Measurements from ENCODE around the gene PTPRG.

The PTPRG gene

DNA sequence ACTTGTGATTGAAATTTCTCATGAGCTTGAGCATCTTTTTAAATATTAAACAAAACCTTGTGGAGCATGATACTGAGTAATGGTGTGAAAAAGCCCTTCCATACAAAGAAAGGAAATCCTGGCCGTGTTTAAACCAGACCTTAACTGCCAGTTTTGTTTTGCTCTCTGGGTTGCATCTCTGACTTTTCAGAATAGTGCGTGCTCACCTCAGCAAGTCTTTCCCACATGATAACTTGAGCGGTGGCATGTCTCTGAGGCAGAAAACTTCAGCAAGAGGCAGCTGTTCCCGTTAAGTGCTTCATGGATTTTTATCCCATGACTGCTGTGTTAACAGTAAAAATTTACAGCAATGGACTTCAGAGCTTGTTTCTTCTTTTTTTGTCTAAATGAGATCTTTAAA is 418.7 kb downstream of the PTPRG start:
- no peak for DNase-seq (ENCODE audit: low read depth)
- TF ChIP-seq CTCF (IDR thresholded peaks at IDR 0.05; ENCODE audit: insufficient read depth, low read depth, low read length, missing control alignments), result no peak
- H3K4me3 ChIP-seq (ENCODE audit: low read depth, low read length), result no peak overlapping the region

DNA sequence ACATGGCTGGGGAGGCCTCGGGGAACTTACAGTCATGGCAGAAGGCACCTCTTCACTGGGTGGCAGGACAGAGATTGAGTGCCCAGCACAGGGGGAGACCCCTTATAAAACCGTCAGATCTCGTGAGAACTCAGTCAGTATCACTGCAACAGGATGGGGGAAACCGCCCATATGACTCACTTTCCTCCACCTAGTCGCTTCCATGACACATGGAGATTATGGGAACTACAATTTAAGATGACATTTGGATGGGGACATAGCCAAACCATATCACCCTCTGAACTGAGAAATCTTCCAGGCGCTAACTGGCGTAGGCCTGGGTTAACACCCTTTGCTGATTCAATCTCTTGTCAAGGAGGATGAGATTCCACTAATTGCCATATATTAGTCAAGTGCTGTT is 419.7 kb downstream of the PTPRG start:
- no peak for DNase-seq (ENCODE audit: low read depth)
- no peak for TF ChIP-seq CTCF (IDR thresholded peaks at IDR 0.05; ENCODE audit: insufficient read depth, low read depth, low read length, missing control alignments)

DNA sequence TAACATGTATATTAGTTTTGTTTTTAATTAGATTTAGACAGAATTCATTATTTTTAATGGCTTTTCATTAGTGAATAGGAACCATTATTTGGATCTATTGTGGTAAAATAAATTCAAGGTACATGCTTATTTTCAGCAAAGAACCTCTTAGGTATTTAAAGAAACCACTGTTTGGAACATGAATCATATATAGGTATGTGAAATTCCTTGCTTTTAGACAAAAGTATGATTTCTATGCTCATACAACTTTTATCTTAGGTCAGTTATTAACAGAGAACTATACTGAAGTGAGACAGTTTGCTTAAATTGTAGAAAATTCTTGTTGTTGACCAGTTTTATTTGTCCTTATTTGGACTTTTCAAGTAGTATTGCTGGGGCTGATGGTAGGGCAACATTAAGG is 422.1 kb downstream of the PTPRG start:
- TF ChIP-seq CTCF (IDR thresholded peaks at IDR 0.05; ENCODE audit: insufficient read depth, low read depth, low read length, missing control alignments), result no peak
- DNase-seq (ENCODE audit: low read depth), result no peak
- H3K4me3 ChIP-seq (ENCODE audit: low read depth, low read length), result no peak overlapping the region

More for the DNA sequence above, 419.7 kb downstream of the PTPRG start:
- H3K4me3 ChIP-seq (ENCODE audit: low read depth, low read length), result no peak overlapping the region

GRCh38 chr3:61985020-61985419 is 423.6 kb downstream of the PTPRG start:
- H3K4me3 ChIP-seq (ENCODE audit: low read depth, low read length), result no peak overlapping the region
- DNase-seq (ENCODE audit: low read depth), result no peak
- TF ChIP-seq CTCF (IDR thresholded peaks at IDR 0.05; ENCODE audit: insufficient read depth, low read depth, low read length, missing control alignments), result no peak

DNA sequence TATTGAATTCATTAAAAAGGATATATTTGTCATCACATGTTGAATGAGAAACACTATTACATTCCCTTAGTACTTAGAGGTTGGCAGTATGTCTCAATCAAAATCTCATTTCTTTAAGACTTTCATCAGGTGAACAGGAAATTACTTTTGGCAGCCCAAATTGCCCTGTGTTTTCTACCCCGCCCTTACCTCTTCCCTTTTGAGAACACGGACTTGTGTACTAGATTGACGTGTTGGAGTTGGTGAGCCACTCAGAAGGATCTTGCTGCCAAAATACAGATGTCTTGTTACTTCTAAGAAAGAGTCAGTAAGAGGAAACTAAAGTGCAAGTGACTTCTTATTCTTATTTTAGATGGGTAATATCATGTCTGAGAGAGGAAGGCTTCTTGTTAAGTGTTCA is 425.1 kb downstream of the PTPRG start:
- no peak for DNase-seq (ENCODE audit: low read depth)
- TF ChIP-seq CTCF (IDR thresholded peaks at IDR 0.05; ENCODE audit: insufficient read depth, low read depth, low read length, missing control alignments), result no peak
- H3K4me3 ChIP-seq (ENCODE audit: low read depth, low read length), result no peak overlapping the region

DNA sequence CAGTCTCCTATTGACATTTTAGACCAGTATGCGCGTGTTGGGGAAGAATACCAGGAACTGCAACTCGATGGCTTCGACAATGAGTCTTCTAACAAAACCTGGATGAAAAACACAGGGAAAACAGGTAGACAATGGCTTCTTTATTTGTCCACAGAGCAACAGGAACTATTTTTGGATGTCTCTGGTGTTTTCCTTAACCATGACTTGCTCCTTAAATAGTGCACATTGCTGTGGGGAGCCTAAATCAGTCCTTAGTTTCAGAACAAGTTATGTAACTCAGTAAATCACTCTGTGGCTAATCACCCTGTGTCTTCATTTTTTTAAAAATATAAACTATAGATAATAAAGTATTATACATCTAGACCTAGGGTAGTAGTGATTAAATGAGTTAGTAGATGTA is 428.3 kb downstream of the PTPRG start:
- DNase-seq (ENCODE audit: low read depth), result no peak
- H3K4me3 ChIP-seq (ENCODE audit: low read depth, low read length), result no peak overlapping the region
- TF ChIP-seq CTCF (IDR thresholded peaks at IDR 0.05; ENCODE audit: insufficient read depth, low read depth, low read length, missing control alignments), result no peak

DNA sequence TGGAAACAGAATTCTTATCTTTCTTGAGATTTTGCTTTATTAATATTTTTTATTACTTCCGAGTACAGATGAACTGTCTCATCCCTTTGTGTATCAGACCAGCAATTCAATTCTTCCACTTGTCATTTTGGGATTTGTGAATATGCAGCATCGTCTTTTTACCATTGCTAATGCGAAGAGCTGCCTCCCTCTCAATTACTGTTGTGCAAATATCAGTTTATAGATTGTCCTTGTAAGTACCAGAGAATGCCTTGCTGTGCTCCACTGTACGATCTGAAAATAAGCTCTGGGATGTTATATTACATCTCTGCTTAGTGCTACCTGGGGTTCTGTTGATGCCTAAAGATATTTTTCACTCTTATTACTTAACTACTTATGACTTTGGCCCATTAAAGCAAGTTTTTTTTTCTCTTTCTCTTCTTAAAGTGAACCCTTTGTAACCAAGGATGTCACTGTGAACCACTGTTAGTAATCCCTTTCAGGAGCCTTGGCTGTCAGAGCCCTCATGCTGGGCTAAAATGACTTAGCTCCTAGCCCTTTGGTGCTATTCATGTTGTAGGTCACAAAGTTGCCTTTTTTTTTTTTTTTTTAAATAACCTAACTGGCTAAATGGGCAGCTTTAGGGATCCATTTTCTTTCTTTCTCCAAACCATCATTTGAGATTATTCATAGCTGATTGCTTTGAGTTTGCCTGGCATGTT is 429.1 kb downstream of the PTPRG start:
- no peak overlapping the region for H3K4me3 ChIP-seq (ENCODE audit: low read depth, low read length)
- TF ChIP-seq CTCF (IDR thresholded peaks at IDR 0.05; ENCODE audit: insufficient read depth, low read depth, low read length, missing control alignments), result no peak
- no peak for DNase-seq (ENCODE audit: low read depth)

Data from GM12865 (cell line).